HG03175 (cell line): Measurements from ENCODE around the gene MLLT6.
"Not testable (repeated sequence)": the region's sequence is repeated elsewhere in the genome, so short reads cannot be mapped to it uniquely, and the experiment has no call there.

Experiments used
- ATAC-seq: cut with Tn5 transposase; IDR thresholded peaks from one replicate; pipeline ENCODE4 v1.9.1; 2021; ENCODE audit warnings: mild to moderate bottlenecking, moderate library complexity; ENCODE audit not compliant: unreplicated experiment

MLLT6 gene

GRCh38 chr17:38725066-38725465 is 20.0 kb downstream of the MLLT6 start:
- no peak for ATAC-seq

GRCh38 chr17:38726145-38726544 is 21.1 kb downstream of the MLLT6 start:
- not testable (repeated sequence) for ATAC-seq

GRCh38 chr17:38727736-38728135 is 22.7 kb downstream of the MLLT6 start:
- ATAC-seq, result no peak

GRCh38 chr17:38728290-38728831 is 23.3 kb downstream of the MLLT6 start:
- no peak for ATAC-seq

DNA sequence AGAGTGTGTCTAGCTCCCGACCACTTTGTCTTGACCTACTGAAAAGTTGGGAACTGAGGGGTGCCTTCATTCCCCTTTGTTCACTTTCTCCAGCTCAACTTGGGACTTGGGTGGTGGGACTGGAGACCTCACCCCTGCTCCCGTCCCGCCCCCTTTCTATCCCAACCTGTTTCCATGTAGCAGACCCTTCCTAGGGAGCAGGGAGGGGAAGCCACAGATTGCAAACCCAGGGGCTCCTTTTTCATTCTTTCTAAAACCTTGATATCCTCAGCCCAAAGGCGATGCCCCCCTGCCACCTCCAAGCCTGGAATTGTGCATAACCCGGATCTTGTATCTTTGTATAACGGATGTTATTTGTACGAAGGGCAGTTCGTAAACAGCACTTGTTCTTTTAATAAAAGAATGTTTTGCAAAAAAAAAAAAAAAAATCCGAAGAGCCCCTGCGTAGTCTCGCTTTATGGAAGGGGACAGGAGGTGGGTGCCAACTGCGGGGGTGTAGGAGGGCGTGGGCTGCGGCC is 24.4 kb downstream of the MLLT6 start:
- ATAC-seq, result no peak

GRCh38 chr17:38729886-38730525 is 24.9 kb downstream of the MLLT6 start, which contains the start of gene CISD3:
TSS of gene CISD3 (plus strand) at chr17:38730341. CDS start at chr17:38730359, 18 bp downstream.
- peak; percentile 73 for ATAC-seq

GRCh38 chr17:38730526-38731379 is 25.7 kb downstream of the MLLT6 start:
- no peak for ATAC-seq

DNA sequence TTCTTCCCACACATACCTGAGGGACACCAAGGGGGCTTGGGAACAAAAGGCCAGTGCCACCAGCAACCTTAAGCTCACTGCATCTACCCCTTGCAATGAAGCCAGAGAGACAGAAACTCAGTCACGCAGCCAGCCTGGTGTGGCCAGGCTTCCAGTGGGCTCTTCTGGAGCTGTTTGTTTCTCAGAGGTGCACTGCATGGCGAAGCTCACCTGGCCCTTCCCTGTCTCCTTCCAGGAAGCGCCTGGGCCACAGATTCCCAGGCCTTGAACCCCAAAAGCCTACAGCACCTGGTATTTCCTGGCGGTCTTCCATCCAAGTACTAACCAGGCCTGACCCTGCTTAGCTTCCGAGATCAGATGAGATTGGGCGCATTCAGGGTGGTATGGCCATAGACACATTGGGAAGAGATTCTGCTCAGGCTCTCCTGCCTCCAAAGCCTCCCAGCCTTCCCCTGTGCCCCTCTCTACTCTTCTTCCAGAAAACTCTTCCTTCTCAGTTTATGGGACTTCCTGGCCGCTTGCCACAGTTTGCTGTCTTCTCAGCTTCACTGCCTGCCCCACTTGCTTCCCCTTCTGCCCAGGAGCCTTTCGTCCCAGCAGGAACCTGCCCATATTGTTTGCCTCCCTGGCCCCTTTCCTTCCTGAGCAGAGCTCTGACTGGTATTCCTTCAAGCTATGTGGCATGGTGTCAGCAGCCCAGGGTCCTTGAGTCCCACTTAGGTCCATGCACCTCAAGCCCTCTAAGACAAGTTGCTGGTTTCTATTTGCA is 26.6 kb downstream of the MLLT6 start:
- ATAC-seq, result no peak

- no peak for ATAC-seq
These were observed 27.6 kb downstream of the MLLT6 start for GRCh38 chr17:38732376-38733281.

GRCh38 chr17:38733282-38733981 is 28.4 kb downstream of the MLLT6 start:
- no peak for ATAC-seq

GRCh38 chr17:38733982-38734973 is 29.2 kb downstream of the MLLT6 start:
- ATAC-seq, result no peak

GRCh38 chr17:38735161-38735997 is 30.3 kb downstream of the MLLT6 start:
- no peak for ATAC-seq

DNA sequence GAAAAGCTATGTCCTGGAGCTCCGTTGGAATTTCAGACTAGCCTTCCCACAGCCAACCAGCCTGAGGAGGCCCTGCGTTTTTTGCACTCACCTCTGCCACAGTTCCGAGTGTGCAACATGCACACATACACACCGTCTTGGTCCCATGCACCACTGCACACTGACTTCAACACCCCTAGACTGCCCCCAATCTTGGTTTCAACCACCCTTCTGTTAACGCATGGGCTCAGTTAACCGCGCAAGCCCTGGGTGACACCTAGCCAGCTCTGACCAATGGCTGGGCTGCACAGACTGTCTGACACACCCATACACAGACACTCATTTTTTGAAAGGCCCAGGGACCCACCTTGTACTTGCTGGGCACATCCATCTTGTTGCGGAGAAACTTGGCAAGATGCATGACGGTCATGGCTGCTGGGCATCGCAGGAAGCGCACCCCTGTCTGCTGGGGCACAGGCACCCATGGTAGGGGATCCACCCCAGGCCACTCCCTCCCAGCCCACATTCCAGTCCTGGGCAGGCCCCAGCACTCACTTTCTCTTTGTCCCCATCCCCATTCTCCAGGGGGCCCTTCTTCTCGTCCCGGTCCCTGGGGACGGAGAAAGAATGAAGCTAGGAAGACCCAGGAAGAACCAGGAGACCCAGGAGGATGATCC is 33.1 kb downstream of the MLLT6 start:
- ATAC-seq, result no peak

DNA sequence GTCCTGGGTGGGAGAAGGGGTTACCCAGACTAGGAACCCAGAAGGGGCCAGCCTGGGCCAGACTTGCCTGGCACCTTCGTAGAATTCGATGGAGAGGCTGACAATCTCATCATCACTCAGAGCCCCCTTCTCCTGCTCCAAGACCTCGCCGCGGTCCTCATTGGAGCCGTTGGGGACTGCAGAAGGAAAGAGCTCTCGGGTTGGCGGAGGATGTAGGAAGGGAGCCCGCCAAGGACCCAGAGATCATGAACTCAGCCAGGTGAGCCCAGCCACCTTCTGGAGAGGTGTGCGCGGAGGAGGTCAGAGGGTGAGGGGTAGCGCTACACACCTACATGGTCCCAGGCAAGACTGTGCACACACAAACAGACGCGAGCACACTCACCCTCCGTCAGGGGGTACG is 33.6 kb downstream of the MLLT6 start:
- ATAC-seq, result no peak

DNA sequence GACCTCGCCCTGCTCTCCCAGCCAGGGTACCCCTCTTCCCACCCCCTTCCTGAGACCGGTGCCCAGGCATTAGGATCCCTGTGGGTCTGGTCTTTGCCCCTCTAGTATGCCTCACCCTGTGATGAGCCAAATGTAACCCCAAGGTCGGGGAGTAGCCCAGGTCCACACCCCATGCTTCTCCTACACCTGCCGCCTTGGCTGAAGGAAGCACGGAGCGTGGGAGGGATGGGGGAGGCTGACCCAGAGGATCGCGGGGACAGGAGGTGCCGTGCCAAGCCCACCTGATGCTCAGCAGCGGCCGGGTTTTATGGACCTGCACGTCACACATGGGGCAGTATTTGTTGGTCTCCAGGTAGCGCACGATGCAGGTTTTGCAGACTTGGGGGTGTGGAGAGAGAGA is 34.2 kb downstream of the MLLT6 start:
- no peak for ATAC-seq

DNA sequence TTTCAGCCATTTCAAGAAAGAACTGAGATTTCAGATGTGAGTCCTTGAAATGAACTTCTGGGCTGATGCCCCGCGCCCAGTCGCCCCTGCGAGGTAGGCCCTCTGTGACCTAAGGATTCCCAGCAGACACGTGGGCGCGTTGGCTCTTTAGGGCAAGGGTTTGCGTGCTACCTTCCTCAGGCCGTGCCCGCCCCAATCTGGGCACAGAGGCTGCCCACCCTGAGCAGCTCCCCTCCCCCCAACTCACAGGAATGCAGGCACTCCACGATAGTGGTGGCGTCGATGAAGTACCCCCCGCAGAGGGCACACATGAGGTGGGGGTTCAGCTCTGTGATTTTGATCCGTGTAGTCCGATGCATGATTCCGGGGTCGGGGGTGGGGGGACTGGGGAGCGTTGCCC is 35.0 kb downstream of the MLLT6 start:
- ATAC-seq, result no peak

- no peak for ATAC-seq
These were observed 35.7 kb downstream of the MLLT6 start for GRCh38 chr17:38740806-38741205.
